Measurements from ENCODE around the gene BCAS3.

Gene BCAS3

GRCh38 chr17:61284174-61284573, 606.5 kb downstream of the BCAS3 start:
- Histone ChIP-seq H3K27ac (ENCODE audit: poor library complexity, severe bottlenecking) (no peak overlapping the region), H3K4me1 (ENCODE audit: insufficient read depth, poor library complexity, severe bottlenecking) (no peaks in the 10 kb centered on the region), H3K9me3 (ENCODE audit: severe bottlenecking) (no peaks in the 10 kb centered on the region), H3K36me3 (ENCODE audit: low read depth) (no peaks in the 10 kb centered on the region), H3K4me3 (ENCODE audit: severe bottlenecking) (no peak overlapping the region), H3K27me3 (ENCODE audit: insufficient read depth, poor library complexity, severe bottlenecking) (no peaks in the 10 kb centered on the region)
- TF ChIP-seq, protein P1, sequence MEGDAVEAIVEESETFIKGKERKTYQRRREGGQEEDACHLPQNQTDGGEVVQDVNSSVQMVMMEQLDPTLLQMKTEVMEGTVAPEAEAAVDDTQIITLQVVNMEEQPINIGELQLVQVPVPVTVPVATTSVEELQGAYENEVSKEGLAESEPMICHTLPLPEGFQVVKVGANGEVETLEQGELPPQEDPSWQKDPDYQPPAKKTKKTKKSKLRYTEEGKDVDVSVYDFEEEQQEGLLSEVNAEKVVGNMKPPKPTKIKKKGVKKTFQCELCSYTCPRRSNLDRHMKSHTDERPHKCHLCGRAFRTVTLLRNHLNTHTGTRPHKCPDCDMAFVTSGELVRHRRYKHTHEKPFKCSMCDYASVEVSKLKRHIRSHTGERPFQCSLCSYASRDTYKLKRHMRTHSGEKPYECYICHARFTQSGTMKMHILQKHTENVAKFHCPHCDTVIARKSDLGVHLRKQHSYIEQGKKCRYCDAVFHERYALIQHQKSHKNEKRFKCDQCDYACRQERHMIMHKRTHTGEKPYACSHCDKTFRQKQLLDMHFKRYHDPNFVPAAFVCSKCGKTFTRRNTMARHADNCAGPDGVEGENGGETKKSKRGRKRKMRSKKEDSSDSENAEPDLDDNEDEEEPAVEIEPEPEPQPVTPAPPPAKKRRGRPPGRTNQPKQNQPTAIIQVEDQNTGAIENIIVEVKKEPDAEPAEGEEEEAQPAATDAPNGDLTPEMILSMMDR (IDR thresholded peaks at IDR 0.05; ENCODE audit: poor library complexity, severe bottlenecking): no peak
- DNase-seq (ENCODE audit: low spot score): no peak
- no peak; the same call in 2 of the 3 replicates for ATAC-seq (ENCODE audit: low read depth)

- no peaks in the 10 kb centered on the region for H3K27me3 ChIP-seq (ENCODE audit: insufficient read depth, poor library complexity, severe bottlenecking)
- H3K9me3 ChIP-seq (ENCODE audit: severe bottlenecking): no peaks in the 10 kb centered on the region
- TF ChIP-seq, protein P1 (IDR thresholded peaks at IDR 0.05; ENCODE audit: poor library complexity, severe bottlenecking): no peak
- no peaks in the 10 kb centered on the region for H3K36me3 ChIP-seq (ENCODE audit: low read depth)
- H3K4me1 ChIP-seq (ENCODE audit: insufficient read depth, poor library complexity, severe bottlenecking): no peaks in the 10 kb centered on the region
- H3K4me3 ChIP-seq (ENCODE audit: severe bottlenecking): no peak overlapping the region
- ATAC-seq (ENCODE audit: low read depth) (no peak), DNase-seq (ENCODE audit: low spot score) (no peak)
- no peak overlapping the region for H3K27ac ChIP-seq (ENCODE audit: poor library complexity, severe bottlenecking)
These were observed 607.1 kb downstream of the BCAS3 start for GRCh38 chr17:61284746-61285145.

DNA sequence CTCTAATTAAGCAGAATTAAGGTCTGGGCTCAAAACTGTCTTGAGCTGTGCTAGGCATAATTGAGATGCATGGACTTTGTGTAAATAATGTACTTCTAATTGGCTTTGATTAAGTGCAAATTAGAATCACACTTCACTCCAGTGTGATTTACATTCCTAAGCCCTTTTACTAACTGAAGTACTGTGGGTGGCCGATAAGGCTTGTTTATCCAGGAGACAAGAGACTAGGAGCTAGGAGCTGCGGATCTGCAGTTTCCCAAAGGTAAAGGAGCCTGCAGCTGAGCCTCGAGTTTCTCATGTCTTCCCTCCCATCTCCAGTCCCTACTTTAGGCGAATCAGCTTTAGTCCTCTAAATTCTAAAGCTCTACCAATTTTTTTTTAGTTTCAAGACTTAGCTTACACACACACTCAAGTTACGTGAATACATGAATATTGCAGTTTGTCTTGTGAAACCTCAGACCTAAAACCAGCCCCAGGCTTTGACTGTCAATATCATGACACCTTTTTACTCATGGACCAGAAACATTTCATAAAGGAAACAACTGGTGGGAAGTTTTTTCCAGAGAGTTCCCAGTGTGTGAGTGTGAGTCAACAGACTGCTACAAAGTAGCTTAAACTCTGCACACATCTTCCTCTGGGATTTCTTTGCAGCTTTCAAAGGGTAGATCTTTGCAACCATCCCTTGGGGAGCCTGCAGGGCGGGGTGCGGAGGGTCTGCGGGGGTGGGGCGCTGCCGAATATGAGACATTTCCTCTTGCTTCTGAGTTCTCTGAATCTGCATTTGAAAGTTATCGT, 608.1 kb downstream of the BCAS3 start:
- no peak overlapping the region for H3K4me3 ChIP-seq (ENCODE audit: severe bottlenecking)
- no peak for DNase-seq (ENCODE audit: low spot score)

GRCh38 chr17:61286449-61286848, 608.8 kb downstream of the BCAS3 start:
- DNase-seq (ENCODE audit: low spot score): no peak
- Histone ChIP-seq H3K27me3 (ENCODE audit: insufficient read depth, poor library complexity, severe bottlenecking) (no peaks in the 10 kb centered on the region), H3K4me3 (ENCODE audit: severe bottlenecking) (no peak overlapping the region), H3K27ac (ENCODE audit: poor library complexity, severe bottlenecking) (no peak overlapping the region), H3K36me3 (ENCODE audit: low read depth) (no peaks in the 10 kb centered on the region), H3K4me1 (ENCODE audit: insufficient read depth, poor library complexity, severe bottlenecking) (no peaks in the 10 kb centered on the region), H3K9me3 (ENCODE audit: severe bottlenecking) (no peaks in the 10 kb centered on the region)
- no peak for ATAC-seq (ENCODE audit: low read depth)
- TF ChIP-seq, protein P1 (IDR thresholded peaks at IDR 0.05; ENCODE audit: poor library complexity, severe bottlenecking): no peak

More for the DNA sequence above, 608.1 kb downstream of the BCAS3 start:
- Histone ChIP-seq H3K27ac (ENCODE audit: poor library complexity, severe bottlenecking) (no peak overlapping the region), H3K36me3 (ENCODE audit: low read depth) (no peaks in the 10 kb centered on the region), H3K27me3 (ENCODE audit: insufficient read depth, poor library complexity, severe bottlenecking) (no peaks in the 10 kb centered on the region), H3K9me3 (ENCODE audit: severe bottlenecking) (no peaks in the 10 kb centered on the region), H3K4me1 (ENCODE audit: insufficient read depth, poor library complexity, severe bottlenecking) (no peaks in the 10 kb centered on the region)
- TF ChIP-seq, protein P1 (IDR thresholded peaks at IDR 0.05; ENCODE audit: poor library complexity, severe bottlenecking): no peak
- ATAC-seq (ENCODE audit: low read depth): no peak

All from RWPE2 (cell line).